GM10248 (cell line): Measurements from ENCODE around the gene METTL24.
"Not testable (repeated sequence)": the region's sequence is repeated elsewhere in the genome, so short reads cannot be mapped to it uniquely, and the experiment has no call there.

ENCODE experiments used
- CTCF ChIA-PET: fragments of 300-600 bp; sonication (Branson Sonifier 250); formaldehyde crosslinking; extraction: SDS; loops from one replicate; lab custom pipeline; 2021; ENCODE audit warnings: antibody characterized with exemption; lab: Yijun Ruan, JAX
- POLR2A ChIA-PET: fragments of 350-650 bp; sonication (Branson Sonifier 250); formaldehyde crosslinking; extraction: SDS; loops from one replicate; lab custom pipeline; 2020; ENCODE audit warnings: antibody characterized with exemption; lab: Yijun Ruan, JAX
- DNase-seq: peaks from one replicate; pipeline ENCODE4 v3.0.0; 2012; ENCODE audit errors: extremely low spot score
- CTCF ChIP-seq: IDR thresholded peaks from 2 replicates; pipeline ENCODE4 v1.5.1; 2012; ENCODE audit warnings: mild to moderate bottlenecking, low read depth; ENCODE audit errors: extremely low read depth, missing control alignments, control extremely low read depth

Gene METTL24

DNA sequence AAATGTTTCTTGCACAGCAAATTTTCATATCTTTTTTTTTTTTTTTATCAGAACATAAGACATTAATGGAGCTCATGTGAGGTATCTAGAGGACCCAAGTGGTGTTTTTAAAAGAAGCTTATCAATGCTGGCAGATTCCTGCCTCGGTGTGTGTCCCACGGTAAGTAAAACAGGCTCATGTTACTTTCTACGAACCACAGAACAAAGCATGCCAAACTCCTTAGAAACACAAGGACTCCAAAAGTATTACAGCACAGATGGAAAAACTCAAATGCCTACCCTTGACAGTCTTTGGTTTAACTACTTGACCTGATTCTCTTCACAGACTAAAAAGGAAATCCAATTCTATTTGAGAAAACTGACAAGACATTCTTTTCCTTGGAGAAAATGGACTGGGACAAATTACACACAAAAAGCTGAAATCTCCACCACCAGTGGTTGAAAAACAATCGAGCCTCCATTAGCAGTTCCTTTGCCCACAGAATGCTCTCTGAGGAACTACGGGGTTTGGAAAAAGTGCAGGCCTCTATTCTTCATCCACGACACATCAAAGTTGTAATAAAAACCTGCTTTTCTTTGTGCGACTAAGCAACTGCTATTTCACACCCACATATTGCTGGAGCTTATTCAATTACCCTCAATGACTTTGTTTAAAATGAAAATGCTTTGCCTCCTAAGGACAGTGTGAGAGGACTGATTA is 5.4 kb downstream of the METTL24 start:
- no peak for DNase-seq
- no peak for TF ChIP-seq CTCF
- CTCF ChIA-PET, result interaction anchor here (1.0 kb wide), 2 partner anchors 11 to 39 kb away, joined by 4 to 6 read pairs; no protein-coding TSS in a partner anchor
- POLR2A ChIA-PET, result no interaction called here

GRCh38 chr6:110351986-110352385 is 6.2 kb downstream of the METTL24 start:
- ChIA-PET CTCF (interaction anchor here (1.0 to 1.3 kb wide), 3 partner anchors 10 to 39 kb away, joined by 3 to 6 read pairs (median 4); no protein-coding TSS in a partner anchor), POLR2A (no interaction called here)
- no peak for DNase-seq
- TF ChIP-seq CTCF, result no peak

GRCh38 chr6:110351546-110351945 is 6.6 kb downstream of the METTL24 start:
- DNase-seq, result no peak
- POLR2A ChIA-PET, result no interaction called here
- no peak for TF ChIP-seq CTCF
- CTCF ChIA-PET, result interaction anchor here (1.3 kb wide), 1 partner anchor 27 kb away, joined by 3 read pairs; no protein-coding TSS in a partner anchor

DNA sequence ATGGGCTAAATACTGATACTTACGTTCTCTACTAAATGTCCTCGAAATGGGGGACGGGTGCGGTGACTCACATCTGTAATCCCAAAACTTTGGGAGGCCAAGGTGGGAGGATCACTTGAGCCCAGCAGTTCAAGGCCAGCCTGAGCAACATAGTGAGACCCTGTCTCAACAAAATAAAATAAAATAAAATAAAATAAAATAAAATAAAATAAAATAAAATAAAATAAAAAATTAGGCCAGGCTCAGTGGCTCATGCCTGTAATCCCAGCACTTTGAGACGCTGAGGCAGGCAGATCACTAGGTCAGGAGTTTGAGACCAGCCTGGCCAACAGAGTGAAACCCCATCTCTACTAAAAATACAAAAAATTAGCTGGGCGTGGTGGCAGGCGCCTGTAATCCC is 7.6 kb downstream of the METTL24 start:
- POLR2A ChIA-PET, DNase-seq, CTCF ChIA-PET: not testable (repeated sequence)

GRCh38 chr6:110348961-110349690 is 9.0 kb downstream of the METTL24 start:
- DNase-seq, result no peak

DNA sequence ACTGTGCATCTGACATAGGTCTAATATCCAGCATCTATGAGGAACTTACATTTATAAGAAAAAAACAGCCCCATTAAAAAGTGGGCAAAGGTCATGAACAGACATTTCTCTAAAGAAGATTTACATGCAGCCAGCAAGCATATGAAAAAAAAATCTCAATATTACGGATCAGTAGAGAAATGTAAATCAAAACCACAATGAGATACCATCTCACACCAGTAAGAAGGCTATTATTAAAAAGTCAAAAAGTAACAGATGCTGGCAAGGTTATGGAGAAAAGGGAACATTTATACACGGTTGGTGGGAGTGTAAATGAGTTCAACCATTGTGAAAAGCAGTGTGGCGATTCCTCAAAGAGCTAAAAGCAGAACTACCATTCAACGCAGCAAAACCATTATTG is 13.1 kb downstream of the METTL24 start:
- DNase-seq, result no peak
- ChIA-PET CTCF (interaction anchor here (1.4 to 1.6 kb wide), 2 partner anchors 17 to 24 kb away, joined by 3 to 4 read pairs; no protein-coding TSS in a partner anchor), POLR2A (no interaction called here)
- TF ChIP-seq CTCF, result no peak

More at GRCh38 chr6:110348961-110349690, 9.0 kb downstream of the METTL24 start:
- CTCF ChIA-PET, result no interaction called here
- POLR2A ChIA-PET, result no interaction called here
- TF ChIP-seq CTCF, result no peak
